Measurements from ENCODE around the gene C6orf120. TPM values are rescaled to one million over a fixed set of nuclear protein-coding genes. Genes with fewer than 3 reads are reported as not detected.

The C6orf120 gene
- polyA plus RNA-seq, 2 of the 4 experiments (the other 2 are of a cell fraction) = 13.1 to 14.8 TPM

GRCh38 chr6:169701954-169702839 lies at the start of gene C6orf120, which contains the start of gene WDR27 (continued):
- TF ChIP-seq RAD21 (conservative IDR thresholded peaks at IDR 0.05 in 1 of 2, IDR thresholded peaks at IDR 0.05 in 1 of 2) = 0 out of 5 replicates have a peak, but pooled peaks of 1 of the 2 experiments have one; percentile 10

- POLR2A ChIA-PET = no interaction called here
- 83% methylated on average over 11 of the region's 11 CpGs for WGBS (ENCODE audit: missing lambda C conversion rate)
- Histone ChIP-seq H3K27ac (no peak overlapping the region), H3K4me2 (no peak overlapping the region), H3K9me3 (no peaks in the 10 kb centered on the region), H3K4me3 (no peak overlapping the region), H3K4me1 (no peaks in the 10 kb centered on the region)
- CTCF ChIA-PET = no interaction called here
- no peak for DNase-seq (ENCODE audit: low read depth in 1 of 2, low spot score in 1 of 2)
- TF ChIP-seq ZNF302 (CRISPR knock-in tag; IDR thresholded peaks at IDR 0.05) (no peak), RNF2 (IDR thresholded peaks at IDR 0.05; ENCODE audit: borderline replicate concordance, low read depth) (no peak)
- no peak for FAIRE-seq
- no peak for ATAC-seq
Observed at GRCh38 chr6:169652896-169653295, 49.0 kb upstream of the C6orf120 start.

DNA sequence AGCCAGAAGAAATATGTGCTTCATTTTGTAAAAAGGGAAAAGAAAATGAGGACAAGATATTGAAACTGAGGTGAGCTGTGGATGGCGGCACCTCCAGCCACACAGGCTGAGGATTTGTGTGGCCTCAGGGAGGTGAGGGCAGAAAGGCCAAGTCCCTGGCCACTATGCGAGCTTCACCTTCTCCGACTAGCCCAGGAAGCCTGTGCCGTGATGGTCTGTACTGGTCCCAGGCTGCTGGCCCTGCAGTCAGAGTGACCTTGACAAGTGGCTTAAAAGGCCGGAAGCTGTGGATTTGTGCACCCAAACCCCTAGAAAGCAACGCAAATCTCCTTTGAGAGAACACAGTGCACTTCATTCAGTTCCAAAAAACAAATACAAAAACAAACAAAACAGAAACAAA lies 48.2 kb upstream of the C6orf120 start:
- FAIRE-seq = no peak
- Histone ChIP-seq H3K4me3 (no peak overlapping the region), H3K27ac (no peak overlapping the region), H3K9me3 (no peaks in the 10 kb centered on the region), H3K4me2 (no peak overlapping the region), H3K4me1 (no peaks in the 10 kb centered on the region)
- no peak for DNase-seq (ENCODE audit: low read depth in 1 of 2, low spot score in 1 of 2)
- ChIA-PET POLR2A (no interaction called here), CTCF (interaction anchor here (1.4 kb wide), 1 partner anchor 13 kb away, joined by 3 read pairs; no protein-coding TSS in a partner anchor)
- no peak for ATAC-seq
- 92% methylated on average over 5 of the region's 6 CpGs for WGBS (ENCODE audit: missing lambda C conversion rate)
- no peak for TF ChIP-seq PBX3 (IDR thresholded peaks at IDR 0.05)
- TF ChIP-seq CEBPB (IDR thresholded peaks at IDR 0.05) = no peak
- TF ChIP-seq FOXS1 (CRISPR knock-in tag; IDR thresholded peaks at IDR 0.05) = no peak
- no peak for TF ChIP-seq KDM1A (IDR thresholded peaks at IDR 0.05; ENCODE audit: low read depth)
- no peak for TF ChIP-seq CHD2 (IDR thresholded peaks at IDR 0.05; ENCODE audit: low read length, partially characterized antibody)
- TF ChIP-seq RCOR1 (IDR thresholded peaks at IDR 0.05; ENCODE audit: low read depth, low read length) = no peak
- TF ChIP-seq ZNF302 (CRISPR knock-in tag; IDR thresholded peaks at IDR 0.05) = no peak
- no peak for TF ChIP-seq EP300 (IDR thresholded peaks at IDR 0.05)
- TF ChIP-seq MAX (IDR thresholded peaks at IDR 0.05) = no peak
- TF ChIP-seq, protein P1, sequence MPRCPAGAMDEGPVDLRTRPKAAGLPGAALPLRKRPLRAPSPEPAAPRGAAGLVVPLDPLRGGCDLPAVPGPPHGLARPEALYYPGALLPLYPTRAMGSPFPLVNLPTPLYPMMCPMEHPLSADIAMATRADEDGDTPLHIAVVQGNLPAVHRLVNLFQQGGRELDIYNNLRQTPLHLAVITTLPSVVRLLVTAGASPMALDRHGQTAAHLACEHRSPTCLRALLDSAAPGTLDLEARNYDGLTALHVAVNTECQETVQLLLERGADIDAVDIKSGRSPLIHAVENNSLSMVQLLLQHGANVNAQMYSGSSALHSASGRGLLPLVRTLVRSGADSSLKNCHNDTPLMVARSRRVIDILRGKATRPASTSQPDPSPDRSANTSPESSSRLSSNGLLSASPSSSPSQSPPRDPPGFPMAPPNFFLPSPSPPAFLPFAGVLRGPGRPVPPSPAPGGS (IDR thresholded peaks at IDR 0.05) = no peak
- TF ChIP-seq EHMT2 (IDR thresholded peaks at IDR 0.05; ENCODE audit: low read depth) = no peak
- no peak for TF ChIP-seq RAD21 (conservative IDR thresholded peaks at IDR 0.05 in 1 of 2, IDR thresholded peaks at IDR 0.05 in 1 of 2)
- no peak for TF ChIP-seq NR3C1 (IDR thresholded peaks at IDR 0.05)
- no peak for TF ChIP-seq RARB (CRISPR knock-in tag; IDR thresholded peaks at IDR 0.05)

GRCh38 chr6:169654598-169655391 lies 47.1 kb upstream of the C6orf120 start:
- peak overlapping the region; percentile 30 for H3K4me3 ChIP-seq
- TF ChIP-seq RAD21 (conservative IDR thresholded peaks at IDR 0.05 in 1 of 2, IDR thresholded peaks at IDR 0.05 in 1 of 2) (peak; percentile 16 to 37; a peak in 4 of 5 replicates), SMC3 (IDR thresholded peaks at IDR 0.05) (0 out of 3 replicates have a peak, but pooled peaks have one; percentile 16), FOSB (CRISPR knock-in tag; IDR thresholded peaks at IDR 0.05) (no peak)
- TF ChIP-seq, protein P2, sequence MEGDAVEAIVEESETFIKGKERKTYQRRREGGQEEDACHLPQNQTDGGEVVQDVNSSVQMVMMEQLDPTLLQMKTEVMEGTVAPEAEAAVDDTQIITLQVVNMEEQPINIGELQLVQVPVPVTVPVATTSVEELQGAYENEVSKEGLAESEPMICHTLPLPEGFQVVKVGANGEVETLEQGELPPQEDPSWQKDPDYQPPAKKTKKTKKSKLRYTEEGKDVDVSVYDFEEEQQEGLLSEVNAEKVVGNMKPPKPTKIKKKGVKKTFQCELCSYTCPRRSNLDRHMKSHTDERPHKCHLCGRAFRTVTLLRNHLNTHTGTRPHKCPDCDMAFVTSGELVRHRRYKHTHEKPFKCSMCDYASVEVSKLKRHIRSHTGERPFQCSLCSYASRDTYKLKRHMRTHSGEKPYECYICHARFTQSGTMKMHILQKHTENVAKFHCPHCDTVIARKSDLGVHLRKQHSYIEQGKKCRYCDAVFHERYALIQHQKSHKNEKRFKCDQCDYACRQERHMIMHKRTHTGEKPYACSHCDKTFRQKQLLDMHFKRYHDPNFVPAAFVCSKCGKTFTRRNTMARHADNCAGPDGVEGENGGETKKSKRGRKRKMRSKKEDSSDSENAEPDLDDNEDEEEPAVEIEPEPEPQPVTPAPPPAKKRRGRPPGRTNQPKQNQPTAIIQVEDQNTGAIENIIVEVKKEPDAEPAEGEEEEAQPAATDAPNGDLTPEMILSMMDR (IDR thresholded peaks at IDR 0.05) = peak; percentile 24; the same call in 2 of the 3 replicates
- H3K4me1 ChIP-seq = no peaks in the 10 kb centered on the region
- CTCF ChIA-PET = interaction anchor here (1.4 kb wide), 1 partner anchor 14 kb away, joined by 3 read pairs; no protein-coding TSS in a partner anchor
- no peak for FAIRE-seq
- peak overlapping the region; percentile 33 to 60; a peak in 3 of 6 replicates for H3K27ac ChIP-seq
- POLR2A ChIA-PET = no interaction called here
- no peaks in the 10 kb centered on the region for H3K9me3 ChIP-seq
- 79% methylated on average over 41 of the region's 46 CpGs for WGBS (ENCODE audit: missing lambda C conversion rate)
- peak; percentile 82 to 91 for ATAC-seq
- peak overlapping the region; percentile 51 for H3K4me2 ChIP-seq
- peak in 1 of 2 experiments; percentile 32 for DNase-seq (ENCODE audit: low read depth in 1 of 2, low spot score in 1 of 2)
